Neural cell (in vitro differentiated cells): ENCODE measurements around the gene VPS8. TPM values are rescaled to one million over a fixed set of nuclear protein-coding genes. Genes with fewer than 3 reads are reported as not detected.

Experiments used
- H2AFZ ChIP-seq: fragments of 200-600, 300-800 bp; sonication (generic), shearing (Covaris generic); 2 replicates; pipeline ENCODE4 v1.6.0; 2014; ENCODE audit warnings: low read depth, mild to moderate bottlenecking, antibody characterized with exemption, low read length, moderate library complexity
- H3F3A ChIP-seq: fragments of 200-600 bp; shearing (Covaris generic); 2 replicates; pipeline ENCODE4 v1.6.1; 2016; ENCODE audit warnings: mild to moderate bottlenecking, moderate library complexity, mixed read lengths, antibody characterized with exemption, low read length; ENCODE audit not compliant: insufficient read depth, poor library complexity, severe bottlenecking
- H3K27ac ChIP-seq: fragments of 200-600, 300-800 bp; sonication (generic), shearing (Covaris generic); 2 replicates; pipeline ENCODE4 v1.5.1; 2014; ENCODE audit warnings: mild to moderate bottlenecking, low read length, moderate library complexity
- H3K27me3 ChIP-seq: fragments of 300-800, 200-600 bp; sonication (generic), shearing (Covaris generic); 2 replicates; pipeline ENCODE4 v1.6.0; 2014; ENCODE audit warnings: mild to moderate bottlenecking, low read depth, low read length, moderate library complexity; ENCODE audit not compliant: insufficient read depth
- H3K36me3 ChIP-seq: fragments of 300-800, 200-600 bp; sonication (generic), shearing (Covaris generic); 2 replicates; pipeline ENCODE4 v1.5.1; 2014; ENCODE audit warnings: mild to moderate bottlenecking, antibody characterized with exemption, low read length, moderate library complexity; ENCODE audit not compliant: insufficient read depth
- H3K4me2 ChIP-seq: fragments of 300-800, 200-600 bp; sonication (generic), shearing (Covaris generic); 2 replicates; pipeline ENCODE4 v1.6.0; 2014; ENCODE audit warnings: mild to moderate bottlenecking, low read length
- H3K4me3 ChIP-seq: fragments of 300-800, 200-600 bp; sonication (generic), shearing (Covaris generic); 2 replicates; pipeline ENCODE4 v1.5.1; 2014; ENCODE audit warnings: mild to moderate bottlenecking, low read length, moderate library complexity
- H3K79me2 ChIP-seq: fragments of 200-600 bp; shearing (Covaris generic); replicated peaks from 2 replicates; pipeline ENCODE4 v1.6.0; 2014; ENCODE audit warnings: mild to moderate bottlenecking, low read length, moderate library complexity; ENCODE audit not compliant: insufficient read depth
- H3K9ac ChIP-seq: fragments of 300-800, 200-600 bp; sonication (generic), shearing (Covaris generic); 2 replicates; pipeline ENCODE4 v1.6.1; 2016; ENCODE audit warnings: mild to moderate bottlenecking, low read length, mixed read lengths
- H3K9me2 ChIP-seq: fragments of 200-600 bp; shearing (Covaris generic); 2 replicates; pipeline ENCODE4 v1.6.1; 2016; ENCODE audit warnings: mild to moderate bottlenecking, low read length, mixed read lengths; ENCODE audit not compliant: insufficient read depth
- H3K9me3 ChIP-seq: fragments of 200-600, 300-800 bp; sonication (generic), shearing (Covaris generic); 2 replicates; pipeline ENCODE4 v1.6.1; 2016; ENCODE audit warnings: mild to moderate bottlenecking, mixed run types, low read length, moderate library complexity, mixed read lengths
- H4K20me1 ChIP-seq: fragments of 200-600 bp; shearing (Covaris generic); 2 replicates; pipeline ENCODE4 v1.6.1; 2016; ENCODE audit warnings: mild to moderate bottlenecking, mixed run types; ENCODE audit not compliant: insufficient read depth
- EP300 ChIP-seq: fragments of 450-650 bp; conservative IDR thresholded peaks from 2 replicates; pipeline ENCODE4 v1.6.1; 2014; ENCODE audit warnings: antibody characterized with exemption, mild to moderate bottlenecking, moderate library complexity; ENCODE audit not compliant: poor library complexity, severe bottlenecking
- EZH2 ChIP-seq: fragments of 200-600, 300-800 bp; shearing (Covaris generic), sonication (generic); IDR thresholded peaks from 2 replicates; pipeline ENCODE4 v1.6.1; 2014; ENCODE audit warnings: antibody characterized with exemption, low read length, borderline replicate concordance, mild to moderate bottlenecking; ENCODE audit not compliant: insufficient read depth, poor library complexity, severe bottlenecking
- MXI1 ChIP-seq: fragments of 450-650 bp; conservative IDR thresholded peaks from 2 replicates; pipeline ENCODE4 v1.6.1; 2014; ENCODE audit warnings: antibody characterized with exemption, mild to moderate bottlenecking; ENCODE audit not compliant: poor library complexity, severe bottlenecking
- POLR2AphosphoS5 ChIP-seq: IDR thresholded peaks from 2 replicates; pipeline ENCODE4 v1.6.1; 2012
- RAD21 ChIP-seq: fragments of 450-650 bp; conservative IDR thresholded peaks from 2 replicates; pipeline ENCODE4 v1.6.1; 2014; ENCODE audit warnings: antibody characterized with exemption, mild to moderate bottlenecking, moderate library complexity
- SMC3 ChIP-seq: fragments of 450-650 bp; conservative IDR thresholded peaks from 2 replicates; pipeline ENCODE4 v1.6.1; 2014; ENCODE audit warnings: antibody characterized with exemption, mild to moderate bottlenecking, moderate library complexity; ENCODE audit not compliant: poor library complexity
- TAF1 ChIP-seq: IDR thresholded peaks from 2 replicates; pipeline ENCODE4 v1.6.1; 2012; ENCODE audit warnings: low read depth
- polyA plus RNA-seq: library from polyadenylated mRNA; depleted of rRNA; stranded (reverse); fragments of >200 nt; gene quantifications from 2 replicates; pipeline ENCODE4 v1.2.3, GENCODE V29; 2014
- TF ChIP-seq, protein P1 (sequence below): IDR thresholded peaks from 2 replicates; pipeline ENCODE4 v1.6.1; 2012; ENCODE audit warnings: borderline replicate concordance
- TF ChIP-seq, protein P2 (sequence below): fragments of 450-650 bp; IDR thresholded peaks from 2 replicates; pipeline ENCODE4 v1.5.1; 2014; ENCODE audit warnings: antibody characterized with exemption, mild to moderate bottlenecking, moderate library complexity; ENCODE audit not compliant: poor library complexity, severe bottlenecking

Gene VPS8
- polyA plus RNA-seq, 1 donor from 2014 or later: 146 TPM

DNA sequence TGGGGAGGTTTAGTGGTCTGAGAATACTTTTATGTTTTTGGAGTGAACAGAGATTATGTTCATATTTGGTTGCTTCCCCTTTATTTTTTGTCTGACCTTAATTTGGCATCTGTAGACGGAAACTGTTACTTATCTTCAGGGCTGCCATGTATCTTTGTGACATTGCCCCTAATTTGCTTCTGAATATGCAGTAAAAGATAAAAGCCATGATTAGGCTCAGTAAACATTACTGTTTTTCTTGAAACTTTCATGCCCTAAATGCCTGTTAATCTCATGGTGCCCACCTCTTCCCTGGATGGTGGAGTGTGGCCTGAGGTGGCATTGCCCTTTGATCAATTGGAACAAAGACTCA is 234.2 kb downstream of the VPS8 start:
- Histone ChIP-seq H2AFZ (no peak overlapping the region), H3K4me2 (no peak overlapping the region)
- TF ChIP-seq, protein P1, sequence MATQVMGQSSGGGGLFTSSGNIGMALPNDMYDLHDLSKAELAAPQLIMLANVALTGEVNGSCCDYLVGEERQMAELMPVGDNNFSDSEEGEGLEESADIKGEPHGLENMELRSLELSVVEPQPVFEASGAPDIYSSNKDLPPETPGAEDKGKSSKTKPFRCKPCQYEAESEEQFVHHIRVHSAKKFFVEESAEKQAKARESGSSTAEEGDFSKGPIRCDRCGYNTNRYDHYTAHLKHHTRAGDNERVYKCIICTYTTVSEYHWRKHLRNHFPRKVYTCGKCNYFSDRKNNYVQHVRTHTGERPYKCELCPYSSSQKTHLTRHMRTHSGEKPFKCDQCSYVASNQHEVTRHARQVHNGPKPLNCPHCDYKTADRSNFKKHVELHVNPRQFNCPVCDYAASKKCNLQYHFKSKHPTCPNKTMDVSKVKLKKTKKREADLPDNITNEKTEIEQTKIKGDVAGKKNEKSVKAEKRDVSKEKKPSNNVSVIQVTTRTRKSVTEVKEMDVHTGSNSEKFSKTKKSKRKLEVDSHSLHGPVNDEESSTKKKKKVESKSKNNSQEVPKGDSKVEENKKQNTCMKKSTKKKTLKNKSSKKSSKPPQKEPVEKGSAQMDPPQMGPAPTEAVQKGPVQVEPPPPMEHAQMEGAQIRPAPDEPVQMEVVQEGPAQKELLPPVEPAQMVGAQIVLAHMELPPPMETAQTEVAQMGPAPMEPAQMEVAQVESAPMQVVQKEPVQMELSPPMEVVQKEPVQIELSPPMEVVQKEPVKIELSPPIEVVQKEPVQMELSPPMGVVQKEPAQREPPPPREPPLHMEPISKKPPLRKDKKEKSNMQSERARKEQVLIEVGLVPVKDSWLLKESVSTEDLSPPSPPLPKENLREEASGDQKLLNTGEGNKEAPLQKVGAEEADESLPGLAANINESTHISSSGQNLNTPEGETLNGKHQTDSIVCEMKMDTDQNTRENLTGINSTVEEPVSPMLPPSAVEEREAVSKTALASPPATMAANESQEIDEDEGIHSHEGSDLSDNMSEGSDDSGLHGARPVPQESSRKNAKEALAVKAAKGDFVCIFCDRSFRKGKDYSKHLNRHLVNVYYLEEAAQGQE: no peak

DNA sequence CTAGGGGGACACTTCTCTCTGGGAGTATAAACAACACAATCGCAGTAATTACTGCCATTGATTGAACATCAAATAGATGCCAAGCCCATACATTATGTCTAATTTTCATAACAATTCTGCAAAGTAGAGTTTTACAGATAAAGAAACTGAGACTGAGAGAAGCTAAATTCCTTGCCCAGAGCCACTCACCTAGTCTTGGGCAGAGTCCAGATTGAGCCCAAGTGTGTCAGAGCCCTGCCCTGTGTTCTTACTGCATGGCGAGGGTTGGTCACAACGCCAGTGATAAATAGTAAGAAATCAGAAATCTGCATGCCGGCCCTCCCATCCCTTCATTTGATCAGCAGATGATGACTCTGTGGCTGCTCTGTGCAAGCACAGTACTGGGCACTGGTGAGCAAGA is 234.6 kb downstream of the VPS8 start:
- TF ChIP-seq RAD21 (no peak), POLR2AphosphoS5 (no peak), EZH2 (no peak), SMC3 (no peak), EP300 (no peak), TAF1 (no peak), MXI1 (no peak)
- TF ChIP-seq, protein P2, sequence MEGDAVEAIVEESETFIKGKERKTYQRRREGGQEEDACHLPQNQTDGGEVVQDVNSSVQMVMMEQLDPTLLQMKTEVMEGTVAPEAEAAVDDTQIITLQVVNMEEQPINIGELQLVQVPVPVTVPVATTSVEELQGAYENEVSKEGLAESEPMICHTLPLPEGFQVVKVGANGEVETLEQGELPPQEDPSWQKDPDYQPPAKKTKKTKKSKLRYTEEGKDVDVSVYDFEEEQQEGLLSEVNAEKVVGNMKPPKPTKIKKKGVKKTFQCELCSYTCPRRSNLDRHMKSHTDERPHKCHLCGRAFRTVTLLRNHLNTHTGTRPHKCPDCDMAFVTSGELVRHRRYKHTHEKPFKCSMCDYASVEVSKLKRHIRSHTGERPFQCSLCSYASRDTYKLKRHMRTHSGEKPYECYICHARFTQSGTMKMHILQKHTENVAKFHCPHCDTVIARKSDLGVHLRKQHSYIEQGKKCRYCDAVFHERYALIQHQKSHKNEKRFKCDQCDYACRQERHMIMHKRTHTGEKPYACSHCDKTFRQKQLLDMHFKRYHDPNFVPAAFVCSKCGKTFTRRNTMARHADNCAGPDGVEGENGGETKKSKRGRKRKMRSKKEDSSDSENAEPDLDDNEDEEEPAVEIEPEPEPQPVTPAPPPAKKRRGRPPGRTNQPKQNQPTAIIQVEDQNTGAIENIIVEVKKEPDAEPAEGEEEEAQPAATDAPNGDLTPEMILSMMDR: no peak
- TF ChIP-seq, protein P1: no peak

More for the DNA sequence above, 234.2 kb downstream of the VPS8 start:
- H3K36me3 ChIP-seq: no peaks in the 10 kb centered on the region
- no peaks in the 10 kb centered on the region for H3K9me3 ChIP-seq
- no peaks in the 10 kb centered on the region for H3K27me3 ChIP-seq
- no peak overlapping the region for H3K4me3 ChIP-seq
- H4K20me1 ChIP-seq: no peaks in the 10 kb centered on the region
- H3K9me2 ChIP-seq: no peaks in the 10 kb centered on the region
- no peaks in the 10 kb centered on the region for H3K79me2 ChIP-seq
- no peak overlapping the region for H3K9ac ChIP-seq
- no peak overlapping the region for H3K27ac ChIP-seq
- H3F3A ChIP-seq: no peaks in the 10 kb centered on the region

More for the DNA sequence above, 234.6 kb downstream of the VPS8 start:
- no peaks in the 10 kb centered on the region for H3K9me2 ChIP-seq
- H2AFZ ChIP-seq: no peak overlapping the region
- no peaks in the 10 kb centered on the region for H4K20me1 ChIP-seq
- H3K4me3 ChIP-seq: no peak overlapping the region
- no peaks in the 10 kb centered on the region for H3K27me3 ChIP-seq
- H3K9me3 ChIP-seq: no peaks in the 10 kb centered on the region
- no peak overlapping the region for H3K4me2 ChIP-seq
- H3K36me3 ChIP-seq: no peaks in the 10 kb centered on the region
- no peaks in the 10 kb centered on the region for H3F3A ChIP-seq
- no peak overlapping the region for H3K9ac ChIP-seq
- H3K27ac ChIP-seq: no peak overlapping the region
- H3K79me2 ChIP-seq: no peaks in the 10 kb centered on the region
